ENCODE measurements around the gene CCL4. TPM values are rescaled to one million over a fixed set of nuclear protein-coding genes. Genes with fewer than 3 reads are reported as not detected.

Gene CCL4
- total RNA-seq, 1 experiment from 2014 or later = not detected

- ChIA-PET POLR2A (no interaction called here), CTCF (interaction anchor here (1.0 to 12.3 kb wide), 3 partner anchors 9 to 55 kb away, joined by 3 to 109 read pairs (median 4); no protein-coding TSS in a partner anchor)
- Mint-ChIP-seq H3K4me1 (ENCODE audit: insufficient read depth, unreplicated experiment) (no peaks in the 10 kb centered on the region), H3K36me3 (ENCODE audit: insufficient read depth, unreplicated experiment) (no peaks in the 10 kb centered on the region), H3K4me3 (ENCODE audit: unreplicated experiment) (no peak overlapping the region), H3K27me3 (ENCODE audit: insufficient read depth, unreplicated experiment) (peaks cover 60% of the 10 kb centered on the region), H3K27ac (ENCODE audit: low read depth, unreplicated experiment) (no peak overlapping the region), H3K9me3 (ENCODE audit: unreplicated experiment) (peaks cover 18% of the 10 kb centered on the region)
- intact Hi-C loops (cut with micrococcal nuclease) = no loop called here
- no peak for TF ChIP-seq CTCF (IDR thresholded peaks at IDR 0.05; ENCODE audit: unreplicated experiment)
- no peak for DNase-seq (ENCODE audit: unreplicated experiment)
- BruUV-seq (replicated peaks) = no TSS peak
These were observed 24.3 kb downstream of the CCL4 start for GRCh38 chr17:36127911-36128310.

GRCh38 chr17:36128411-36128978 lies 24.9 kb downstream of the CCL4 start:
- no peaks in the 10 kb centered on the region for H3K4me1 Mint-ChIP-seq (ENCODE audit: insufficient read depth, unreplicated experiment)
- intact Hi-C loops (cut with micrococcal nuclease) = no loop called here
- no peak for DNase-seq (ENCODE audit: unreplicated experiment)
- ChIA-PET POLR2A (interaction anchor here (0.7 kb wide), 1 partner anchor 96 kb away, joined by 3 read pairs; no protein-coding TSS in a partner anchor), CTCF (interaction anchor here (1.0 to 12.3 kb wide), 3 partner anchors 9 to 55 kb away, joined by 3 to 109 read pairs (median 4); no protein-coding TSS in a partner anchor)
- TF ChIP-seq CTCF (IDR thresholded peaks at IDR 0.05; ENCODE audit: unreplicated experiment) = no peak
- no peak overlapping the region for H3K27ac Mint-ChIP-seq (ENCODE audit: low read depth, unreplicated experiment)
- H3K4me3 Mint-ChIP-seq (ENCODE audit: unreplicated experiment) = no peak overlapping the region
- H3K27me3 Mint-ChIP-seq (ENCODE audit: insufficient read depth, unreplicated experiment) = peaks cover 65% of the 10 kb centered on the region
- peaks cover 18% of the 10 kb centered on the region for H3K9me3 Mint-ChIP-seq (ENCODE audit: unreplicated experiment)
- H3K36me3 Mint-ChIP-seq (ENCODE audit: insufficient read depth, unreplicated experiment) = no peaks in the 10 kb centered on the region
- no TSS peak for BruUV-seq (replicated peaks)

GRCh38 chr17:36129616-36130015 lies 26.0 kb downstream of the CCL4 start:
- peaks cover 69% of the 10 kb centered on the region for H3K27me3 Mint-ChIP-seq (ENCODE audit: insufficient read depth, unreplicated experiment)
- no peaks in the 10 kb centered on the region for H3K4me1 Mint-ChIP-seq (ENCODE audit: insufficient read depth, unreplicated experiment)
- ChIA-PET CTCF (interaction anchor here (12.3 kb wide), 1 partner anchor 19 kb away, joined by 109 read pairs; no protein-coding TSS in a partner anchor), POLR2A (no interaction called here)
- intact Hi-C loops (cut with micrococcal nuclease) = loop anchor here (10.0 kb wide), 2 partner anchors 55 to 115 kb away; partner anchors contain the start of gene CCL23
- BruUV-seq (replicated peaks) = no TSS peak
- no peak for DNase-seq (ENCODE audit: unreplicated experiment)
- no peak for TF ChIP-seq CTCF (IDR thresholded peaks at IDR 0.05; ENCODE audit: unreplicated experiment)
- no peak overlapping the region for H3K27ac Mint-ChIP-seq (ENCODE audit: low read depth, unreplicated experiment)
- H3K36me3 Mint-ChIP-seq (ENCODE audit: insufficient read depth, unreplicated experiment) = no peaks in the 10 kb centered on the region
- no peak overlapping the region for H3K4me3 Mint-ChIP-seq (ENCODE audit: unreplicated experiment)
- peaks cover 18% of the 10 kb centered on the region for H3K9me3 Mint-ChIP-seq (ENCODE audit: unreplicated experiment)

GRCh38 chr17:36130346-36130745 lies 26.7 kb downstream of the CCL4 start:
- no peak for DNase-seq (ENCODE audit: unreplicated experiment)
- intact Hi-C loops (cut with micrococcal nuclease) = loop anchor here (10.0 kb wide), 2 partner anchors 56 to 116 kb away; partner anchors contain the start of gene CCL23
- ChIA-PET CTCF (interaction anchor here (12.3 kb wide), 1 partner anchor 18 kb away, joined by 109 read pairs; no protein-coding TSS in a partner anchor), POLR2A (no interaction called here)
- peaks cover 17% of the 10 kb centered on the region for H3K9me3 Mint-ChIP-seq (ENCODE audit: unreplicated experiment)
- peaks cover 73% of the 10 kb centered on the region for H3K27me3 Mint-ChIP-seq (ENCODE audit: insufficient read depth, unreplicated experiment)
- H3K4me3 Mint-ChIP-seq (ENCODE audit: unreplicated experiment) = no peak overlapping the region
- no peaks in the 10 kb centered on the region for H3K4me1 Mint-ChIP-seq (ENCODE audit: insufficient read depth, unreplicated experiment)
- TF ChIP-seq CTCF (IDR thresholded peaks at IDR 0.05; ENCODE audit: unreplicated experiment) = no peak
- H3K27ac Mint-ChIP-seq (ENCODE audit: low read depth, unreplicated experiment) = no peak overlapping the region
- H3K36me3 Mint-ChIP-seq (ENCODE audit: insufficient read depth, unreplicated experiment) = no peaks in the 10 kb centered on the region
- no TSS peak for BruUV-seq (replicated peaks)
